HG02981 (cell line): Measurements from ENCODE around the gene DNM2.
"Not testable (repeated sequence)": the region's sequence is repeated elsewhere in the genome, so short reads cannot be mapped to it uniquely, and the experiment has no call there.

Experiments used
- ATAC-seq: cut with Tn5 transposase; IDR thresholded peaks from one replicate; pipeline ENCODE4 v1.9.1; 2021; ENCODE audit warnings: mild to moderate bottlenecking, moderate library complexity; ENCODE audit not compliant: unreplicated experiment

Gene DNM2

DNA sequence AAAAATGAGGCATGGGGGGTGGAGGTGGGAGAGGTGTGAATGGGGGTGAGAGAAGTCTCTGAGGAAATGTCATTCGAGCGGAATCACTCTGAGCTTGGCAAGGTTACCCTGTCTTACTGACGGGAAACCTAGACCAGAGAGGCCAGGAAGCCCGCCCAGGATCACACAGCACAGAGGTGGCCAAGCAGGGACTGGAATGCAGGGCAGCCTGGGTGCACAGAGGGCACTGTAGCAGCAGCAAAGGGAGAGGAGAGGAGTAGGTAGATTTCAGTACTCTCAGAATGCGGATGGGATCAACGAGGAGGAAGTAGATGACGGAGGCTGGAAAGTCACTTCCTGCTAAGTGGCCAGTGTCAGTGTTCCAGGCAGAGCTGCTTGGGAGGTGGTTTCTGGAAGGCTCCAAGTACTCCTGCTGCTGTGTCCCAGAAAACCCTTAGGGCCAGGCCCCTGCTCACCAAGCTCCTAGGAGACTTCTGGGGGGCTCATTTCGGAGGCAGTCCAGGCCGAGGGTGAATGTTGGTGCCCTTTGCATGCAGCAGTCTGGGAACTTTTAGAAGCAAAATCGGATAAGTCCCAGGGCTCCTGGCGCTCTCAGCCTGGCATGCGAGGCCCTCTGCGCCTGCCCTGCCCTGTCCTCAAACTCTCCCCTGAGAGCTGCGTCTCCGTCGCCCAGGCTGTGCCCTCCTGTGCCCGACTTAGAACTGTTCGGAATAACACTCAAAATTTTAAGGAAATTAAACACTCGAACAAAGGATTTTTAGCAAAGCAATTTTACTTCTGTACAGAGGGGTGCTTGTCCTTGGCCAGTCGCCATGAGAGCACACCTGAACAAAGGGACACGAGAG is 33.5 kb downstream of the DNM2 start:
- ATAC-seq: no peak

DNA sequence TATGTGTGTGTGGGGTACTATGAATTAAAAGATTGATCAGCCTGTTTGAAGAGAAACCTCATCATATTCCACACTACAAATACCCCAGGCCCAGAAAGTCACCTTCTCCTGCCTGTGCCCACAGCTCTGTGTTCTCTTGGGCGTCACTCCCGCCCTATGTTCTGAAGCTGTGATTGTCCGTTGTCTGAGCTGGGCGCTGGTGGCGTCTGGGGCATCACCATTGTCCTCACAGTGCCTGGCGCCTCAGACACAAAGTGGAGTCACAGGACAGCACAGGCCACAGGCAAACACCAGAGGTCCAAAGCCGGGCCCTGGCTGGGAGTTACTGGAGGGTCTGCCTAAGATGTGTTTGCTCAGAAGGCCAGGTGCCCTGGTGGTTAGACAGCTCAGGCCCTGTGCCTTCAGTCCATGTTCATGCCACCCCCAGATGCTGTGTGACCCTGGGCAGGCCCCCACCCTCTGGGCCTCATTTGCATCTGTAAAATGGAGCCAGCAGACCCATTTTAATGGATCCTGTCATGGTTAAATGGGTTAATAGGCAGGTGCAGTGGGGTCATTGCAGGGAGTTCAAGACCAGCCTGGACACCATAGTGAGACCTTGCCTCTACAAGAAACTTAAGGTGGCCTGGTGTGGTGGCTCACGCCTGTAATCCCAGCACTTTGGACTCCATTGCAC is 34.5 kb downstream of the DNM2 start:
- no peak for ATAC-seq

DNA sequence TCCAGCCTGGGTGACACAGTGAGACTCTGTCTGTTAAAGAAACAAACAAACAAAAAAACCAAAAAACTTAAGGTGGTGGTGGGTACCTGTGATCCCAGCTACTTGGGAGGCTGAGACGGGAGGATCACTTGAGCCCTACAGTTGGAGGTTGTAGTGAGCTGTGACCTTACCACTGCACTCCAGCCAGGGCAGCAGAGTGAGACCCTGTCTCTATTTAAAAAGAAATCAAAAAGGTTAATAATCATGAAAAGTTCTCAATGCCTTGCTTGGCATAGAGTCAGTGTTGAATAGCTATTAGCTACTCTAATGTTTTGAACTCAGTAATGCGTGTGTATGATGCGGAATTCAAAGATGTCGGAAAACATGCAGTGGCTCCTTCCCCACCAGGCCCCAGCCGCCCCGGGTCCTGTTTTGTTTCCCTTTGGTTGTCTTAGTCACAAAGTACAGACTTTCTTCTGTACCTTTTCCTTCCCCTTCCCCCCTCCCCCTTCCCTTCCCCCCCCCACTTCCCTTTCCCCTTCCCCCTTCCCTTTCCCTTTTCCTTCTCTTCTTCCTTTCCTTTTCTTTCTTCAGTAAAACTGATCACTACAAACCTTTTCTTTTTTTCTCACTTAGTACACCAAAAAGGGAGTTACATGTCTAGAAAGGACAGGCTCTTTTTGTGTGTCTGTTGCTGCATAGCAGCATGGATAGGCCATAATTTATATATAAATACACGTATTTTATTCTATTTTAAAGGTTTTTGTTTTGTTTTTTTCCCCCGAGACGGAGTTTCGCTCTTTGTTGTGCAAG is 35.2 kb downstream of the DNM2 start:
- ATAC-seq: no peak

DNA sequence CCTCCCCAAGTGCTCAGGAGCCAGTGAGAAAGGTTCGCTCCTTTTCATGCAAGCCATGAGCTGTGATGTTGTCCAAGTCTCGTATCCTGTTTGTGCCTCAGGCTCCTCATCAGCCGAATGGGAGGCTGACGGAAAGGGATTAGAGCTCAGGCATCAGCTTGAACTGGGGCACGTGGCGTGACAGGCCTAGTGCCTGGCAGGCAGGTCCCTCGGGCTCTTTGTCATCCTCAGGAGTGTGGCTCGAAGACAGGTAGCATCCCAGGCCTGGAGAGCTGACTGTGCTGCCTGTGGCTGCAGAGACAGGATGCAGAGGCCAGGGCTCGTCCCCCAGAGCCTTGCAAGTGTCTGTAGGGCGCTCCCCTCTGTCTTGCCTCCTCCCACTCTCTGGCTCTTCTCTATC is 38.5 kb downstream of the DNM2 start:
- ATAC-seq: no peak

DNA sequence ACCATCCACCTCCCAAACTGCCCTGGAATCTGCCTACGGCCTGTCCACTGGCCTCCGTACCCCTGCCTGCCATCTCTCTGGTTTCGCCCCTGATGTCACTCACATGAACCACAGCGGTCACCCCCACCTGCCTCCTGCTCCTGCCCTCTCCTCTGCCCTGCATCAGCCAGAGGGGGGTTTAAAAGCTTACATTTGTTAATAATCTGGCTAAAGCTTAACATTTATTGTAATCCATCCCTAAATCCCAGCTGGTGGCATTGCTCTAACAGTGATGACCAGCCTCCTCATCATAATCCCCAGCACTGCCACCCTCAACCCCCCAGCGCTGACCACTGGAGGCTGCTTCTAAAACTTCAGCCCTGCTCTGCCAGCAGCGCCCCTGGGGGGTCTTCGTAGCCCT is 38.9 kb downstream of the DNM2 start:
- ATAC-seq: no peak

DNA sequence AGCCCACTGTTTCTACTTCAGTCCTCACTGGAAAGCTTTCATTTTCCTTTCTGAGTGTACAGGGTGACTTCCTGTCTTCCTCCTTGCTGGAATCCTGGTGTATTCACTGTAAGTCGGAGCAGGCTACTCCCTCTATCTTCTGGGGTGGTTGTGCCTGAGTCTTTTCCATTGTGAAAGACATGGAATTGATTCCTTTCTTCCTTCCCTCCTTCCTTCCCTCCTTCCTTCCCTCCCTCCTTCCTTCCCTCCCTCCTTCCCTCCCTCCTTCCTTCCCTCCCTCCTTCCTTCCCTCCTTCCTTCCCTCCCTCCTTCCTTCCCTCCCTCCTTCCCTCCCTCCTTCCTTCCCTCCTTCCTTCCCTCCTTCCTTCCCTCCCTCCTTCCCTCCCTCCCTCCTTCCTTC is 40.2 kb downstream of the DNM2 start:
- not testable (repeated sequence) for ATAC-seq

DNA sequence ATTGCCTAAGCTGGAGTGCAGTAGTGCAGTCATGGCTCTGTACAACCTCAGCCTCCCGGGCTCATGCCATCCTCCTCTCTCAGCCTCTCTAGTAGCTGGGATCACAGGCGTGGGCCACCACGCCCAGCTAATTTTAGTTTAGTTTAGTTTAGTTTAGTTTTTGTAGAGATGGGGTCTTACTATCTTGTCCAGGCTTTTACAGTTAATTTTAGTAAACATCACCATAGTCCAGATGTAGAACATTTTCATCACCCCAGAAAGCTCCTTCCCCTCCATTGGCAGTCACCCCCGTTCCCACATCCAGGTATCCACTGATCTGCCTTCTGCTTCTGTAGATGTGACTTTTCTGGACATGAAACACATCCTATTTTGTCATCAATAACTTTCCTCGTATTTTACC is 41.1 kb downstream of the DNM2 start:
- ATAC-seq: no peak

DNA sequence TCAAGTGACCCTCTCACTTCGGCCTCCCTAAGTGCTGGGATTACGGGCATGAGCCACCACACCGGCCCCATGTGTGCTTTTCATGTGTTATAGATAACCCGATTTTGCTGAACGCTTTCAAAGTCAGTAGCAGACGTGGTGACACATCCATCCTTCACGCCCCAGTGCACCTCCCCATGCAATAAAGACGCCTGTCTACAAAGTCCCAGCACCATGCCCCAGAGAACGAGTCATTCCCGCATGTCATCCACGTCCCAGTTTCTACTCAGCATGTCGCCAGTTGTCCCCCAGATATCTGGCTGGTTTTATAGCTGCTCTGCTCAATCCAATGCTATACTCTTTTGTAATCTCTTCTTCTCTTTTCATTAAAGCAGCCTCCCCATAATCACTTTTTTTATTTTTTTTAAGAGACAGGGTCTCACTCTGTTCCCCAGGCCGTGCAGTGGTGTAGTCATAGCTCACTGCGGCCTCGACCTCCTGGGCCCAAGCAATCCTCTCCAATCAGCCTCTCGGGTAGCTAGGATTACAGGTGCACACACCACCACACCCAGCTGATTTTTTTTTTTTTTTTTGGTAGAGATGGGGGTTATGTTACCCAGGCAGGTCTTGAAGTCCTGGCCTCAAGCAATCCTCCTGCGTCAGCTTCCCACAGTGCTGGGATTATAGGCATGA is 42.5 kb downstream of the DNM2 start:
- ATAC-seq: no peak

DNA sequence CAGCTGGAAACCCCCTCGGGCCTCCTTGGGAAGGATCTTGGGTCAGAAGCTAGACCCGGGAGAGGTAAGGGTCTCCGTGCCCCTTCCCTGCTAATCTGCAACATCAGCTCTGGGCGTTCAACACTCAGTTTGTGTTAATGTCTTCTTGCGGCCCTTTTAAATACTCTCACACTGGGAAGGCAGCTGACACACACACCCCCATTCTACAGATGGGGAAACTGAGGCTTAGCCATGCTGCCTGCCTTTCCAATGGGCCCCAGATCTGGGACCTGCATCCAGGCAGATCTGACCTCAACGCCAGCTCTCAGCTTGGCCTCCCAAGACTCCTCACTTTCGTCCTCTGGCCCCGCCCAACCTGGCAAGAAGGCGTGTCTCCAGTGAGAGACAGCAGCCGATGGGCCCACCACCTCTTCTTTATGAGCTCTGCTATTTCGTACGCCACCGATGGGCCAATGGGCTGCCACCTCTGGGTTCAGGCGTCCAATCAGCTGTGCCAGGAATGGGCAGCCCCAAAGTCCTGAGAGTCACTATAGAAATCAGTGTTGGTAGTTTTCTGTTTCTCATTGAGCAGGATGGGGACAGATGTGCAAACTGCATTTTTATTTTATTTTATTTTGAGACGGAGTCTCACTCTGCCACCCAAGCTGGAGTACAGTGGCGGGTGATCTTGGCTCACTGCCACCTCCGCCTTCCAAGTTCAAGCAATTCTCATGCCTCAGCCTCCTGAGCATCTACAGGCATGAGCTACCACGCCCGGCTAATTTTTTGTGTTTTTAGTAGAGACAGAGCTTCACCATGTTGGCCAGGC is 43.8 kb downstream of the DNM2 start:
- no peak for ATAC-seq

DNA sequence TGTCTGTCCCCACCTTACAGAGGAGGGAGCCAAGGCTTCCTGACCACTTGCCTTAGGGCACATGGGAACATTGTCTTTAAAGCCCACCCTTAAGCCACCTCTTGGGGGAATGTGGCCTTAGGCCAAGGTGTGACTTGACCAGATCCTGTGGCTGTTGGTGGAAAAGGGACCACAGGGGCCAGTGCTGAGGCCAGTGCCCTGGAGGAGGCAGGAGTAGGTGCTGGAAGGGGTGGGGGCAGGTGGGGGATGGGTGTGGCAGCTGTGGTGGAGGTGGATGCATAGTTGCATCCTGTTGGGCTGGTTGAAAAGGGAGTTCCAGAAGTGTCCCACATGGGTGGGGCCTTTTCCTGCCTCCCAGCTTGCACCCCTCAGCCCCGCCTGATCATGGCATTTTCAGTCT is 44.8 kb downstream of the DNM2 start:
- ATAC-seq: no peak

DNA sequence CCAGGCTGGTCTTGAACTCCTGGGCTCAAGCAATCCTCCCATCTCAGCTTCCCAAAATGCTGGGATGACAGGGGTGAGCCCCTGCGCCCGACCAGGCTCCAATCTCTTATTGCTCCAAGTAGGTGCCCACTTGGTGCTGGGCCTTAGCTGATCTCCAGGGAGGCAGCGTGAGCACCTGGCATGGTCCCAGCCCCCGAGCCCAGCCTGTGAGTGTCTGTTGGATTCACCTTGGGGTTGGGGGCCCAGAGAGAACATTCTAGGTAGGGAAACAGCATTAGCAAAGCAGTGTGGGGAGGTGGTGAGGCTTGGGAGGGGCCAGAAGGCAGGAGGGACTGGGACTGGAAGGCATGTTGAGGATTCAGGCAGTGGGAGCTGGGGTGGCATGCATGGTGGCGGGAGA is 45.5 kb downstream of the DNM2 start:
- no peak for ATAC-seq

DNA sequence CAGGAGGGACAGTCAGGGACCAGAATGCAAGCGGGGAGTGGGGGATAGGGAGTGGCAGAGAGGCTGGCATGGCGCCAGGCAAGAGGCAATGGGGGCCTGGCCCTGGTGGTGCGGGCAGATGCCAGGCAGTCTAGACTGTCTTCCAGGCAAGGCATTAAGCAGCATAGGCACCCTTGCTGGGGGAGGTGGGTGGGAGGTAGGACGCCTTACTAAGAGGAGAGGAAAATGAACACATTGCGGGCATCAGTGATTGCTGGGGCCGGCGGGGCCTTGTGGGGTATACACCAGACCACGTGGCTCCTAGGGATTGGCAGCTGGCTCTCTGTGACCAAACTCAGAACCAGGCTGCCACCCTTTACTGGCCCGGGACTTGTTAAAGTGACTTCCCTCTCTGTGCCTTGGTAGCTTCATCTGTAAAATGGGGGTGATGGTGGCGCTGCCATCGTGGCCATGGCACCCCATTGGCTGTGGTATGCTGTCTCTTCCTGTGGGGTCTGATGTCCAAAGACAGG is 46.0 kb downstream of the DNM2 start:
- no peak for ATAC-seq

DNA sequence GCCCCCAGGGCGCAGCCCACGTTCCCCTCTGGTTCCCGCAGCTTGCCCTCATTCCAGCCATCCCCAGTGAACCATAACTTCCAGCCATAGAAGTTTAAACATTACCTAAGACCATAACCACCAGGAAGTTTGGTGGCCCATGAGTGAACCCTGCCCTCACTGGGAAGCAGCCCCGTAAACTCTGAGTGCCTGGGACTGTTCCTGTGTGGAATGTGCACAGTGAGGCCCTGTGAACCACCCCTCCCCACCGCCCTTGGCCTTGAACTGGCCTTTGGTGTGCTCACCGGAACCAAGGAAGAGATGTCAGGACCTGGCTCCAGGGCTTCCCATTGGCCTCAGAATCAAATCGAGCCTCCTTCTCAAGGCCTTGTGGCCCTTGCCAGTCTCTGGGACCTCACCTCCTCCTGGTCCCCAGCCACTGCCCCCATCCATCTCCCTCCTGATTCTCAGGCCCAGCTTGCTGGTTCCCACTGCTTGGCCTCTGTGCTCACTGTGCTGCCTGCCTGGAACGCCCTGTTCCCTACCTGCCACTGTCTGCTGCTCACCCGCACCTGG is 46.5 kb downstream of the DNM2 start:
- ATAC-seq: no peak

DNA sequence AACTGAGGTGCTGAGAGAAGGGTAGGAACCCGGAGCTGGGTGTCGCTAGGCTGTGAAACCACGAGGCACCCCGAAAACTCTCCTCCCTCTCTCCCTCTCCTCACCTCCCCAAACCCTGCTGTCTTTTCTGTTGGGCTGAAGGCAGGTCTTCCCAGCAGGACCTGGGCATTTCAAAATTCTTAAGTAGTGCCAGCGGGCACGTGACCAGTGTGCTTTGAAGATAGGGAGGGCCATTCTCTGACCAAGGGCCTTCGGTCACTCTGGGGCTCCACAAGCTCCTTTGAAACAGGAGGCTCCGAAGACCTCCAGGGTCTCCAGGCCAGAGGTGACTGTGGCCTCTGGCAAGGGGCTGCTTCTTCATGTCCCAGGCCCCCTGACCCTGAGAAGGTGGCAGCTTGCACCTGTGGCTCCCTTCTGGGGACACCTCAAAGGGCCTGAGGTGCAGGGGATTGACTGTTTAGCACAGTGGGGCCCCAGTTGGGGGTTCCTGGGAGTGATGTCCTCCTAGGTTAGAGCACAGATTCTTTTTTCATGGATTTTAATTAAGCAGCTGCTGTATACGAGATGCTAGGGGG is 48.3 kb downstream of the DNM2 start:
- ATAC-seq: no peak

DNA sequence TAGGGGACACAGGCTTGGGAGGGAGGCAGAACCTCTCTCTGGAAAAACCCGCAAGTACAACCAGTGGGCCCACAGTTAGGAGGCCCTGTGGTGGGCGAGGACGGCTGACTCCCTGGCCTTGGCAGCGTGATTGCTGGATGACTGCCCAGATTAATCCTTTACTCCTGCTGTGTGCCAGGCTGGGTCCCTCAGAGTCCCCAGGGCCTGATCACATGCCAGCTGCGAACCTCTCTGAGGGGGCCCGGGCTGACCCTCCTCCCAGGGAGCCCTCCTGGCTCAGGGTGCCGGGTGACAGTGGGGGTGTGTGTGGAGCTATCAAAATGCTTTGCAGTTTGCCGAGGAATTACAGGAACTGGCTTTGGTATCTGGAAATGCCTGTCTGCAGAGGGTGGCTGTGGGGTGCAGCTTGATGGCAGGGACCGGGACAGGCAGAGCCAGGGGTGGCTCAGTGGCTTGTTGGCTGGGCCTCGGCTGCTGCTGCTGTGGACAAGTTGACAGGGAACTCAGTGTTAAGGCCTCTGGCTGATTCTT is 48.9 kb downstream of the DNM2 start:
- ATAC-seq: no peak

DNA sequence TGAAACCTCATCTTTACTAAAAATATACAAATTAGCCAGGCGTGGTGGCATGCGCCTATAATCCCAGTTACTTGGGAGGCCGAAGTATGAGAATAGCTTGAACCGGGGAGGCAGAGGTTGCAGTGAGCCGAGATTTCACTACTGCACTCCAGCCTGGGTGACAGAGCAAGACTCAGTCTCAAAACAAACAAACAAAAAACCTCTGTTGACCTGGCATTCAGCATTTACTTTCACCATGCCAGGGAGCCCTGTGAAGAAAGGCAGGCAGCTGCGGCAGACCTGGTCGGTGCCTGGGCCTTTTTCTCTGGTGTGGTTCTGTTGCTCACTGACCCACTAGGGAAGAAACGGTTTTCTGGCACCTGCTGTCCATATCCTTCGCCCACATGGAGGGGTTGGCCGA is 49.8 kb downstream of the DNM2 start:
- no peak for ATAC-seq

DNA sequence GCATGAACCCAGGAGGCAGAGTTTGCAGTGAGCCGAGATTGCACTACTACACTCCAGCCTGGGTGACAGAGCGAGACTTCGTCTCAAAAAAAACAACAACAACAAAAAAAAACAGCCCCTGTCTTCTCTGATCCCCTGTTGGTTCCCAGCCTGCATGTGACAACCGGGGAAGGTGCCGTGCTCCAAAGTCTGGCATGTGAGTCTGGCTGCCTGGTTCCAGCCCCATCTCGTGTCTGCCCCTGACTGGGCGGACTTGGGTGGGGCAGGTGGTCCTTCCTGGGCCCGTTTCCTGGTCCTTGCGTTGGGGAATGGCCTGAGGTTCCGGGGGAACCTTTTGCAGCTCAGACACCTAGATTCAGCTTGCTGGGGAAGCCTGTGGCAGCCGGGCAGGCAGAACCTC is 50.5 kb downstream of the DNM2 start:
- ATAC-seq: no peak

DNA sequence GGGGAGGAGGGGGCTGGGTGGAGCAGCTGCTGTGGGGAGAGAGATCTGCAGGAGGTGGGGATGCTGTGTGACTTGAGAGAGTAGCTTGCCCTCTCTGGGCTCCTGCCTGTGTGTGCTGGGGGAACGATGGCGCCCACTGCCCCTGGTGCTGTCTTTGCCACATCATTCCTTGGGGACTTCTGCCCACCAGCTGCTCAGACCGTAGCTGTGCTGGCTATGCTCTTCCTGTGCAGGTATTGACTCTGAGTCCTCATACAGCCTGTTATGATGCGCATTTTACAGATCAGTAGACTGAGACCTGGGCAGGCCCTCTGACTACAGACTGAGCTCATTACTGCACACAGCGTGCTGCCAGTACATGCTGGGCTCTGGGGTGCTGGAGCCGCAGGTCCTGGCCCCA is 51.1 kb downstream of the DNM2 start:
- no peak for ATAC-seq
